NCI-H1048 (cell line): ENCODE measurements around the gene FEV.

Source experiments
- DNase-seq: peaks from one replicate; lab custom pipeline; 2025; lab: John Stamatoyannopoulos, UW

FEV gene

DNA sequence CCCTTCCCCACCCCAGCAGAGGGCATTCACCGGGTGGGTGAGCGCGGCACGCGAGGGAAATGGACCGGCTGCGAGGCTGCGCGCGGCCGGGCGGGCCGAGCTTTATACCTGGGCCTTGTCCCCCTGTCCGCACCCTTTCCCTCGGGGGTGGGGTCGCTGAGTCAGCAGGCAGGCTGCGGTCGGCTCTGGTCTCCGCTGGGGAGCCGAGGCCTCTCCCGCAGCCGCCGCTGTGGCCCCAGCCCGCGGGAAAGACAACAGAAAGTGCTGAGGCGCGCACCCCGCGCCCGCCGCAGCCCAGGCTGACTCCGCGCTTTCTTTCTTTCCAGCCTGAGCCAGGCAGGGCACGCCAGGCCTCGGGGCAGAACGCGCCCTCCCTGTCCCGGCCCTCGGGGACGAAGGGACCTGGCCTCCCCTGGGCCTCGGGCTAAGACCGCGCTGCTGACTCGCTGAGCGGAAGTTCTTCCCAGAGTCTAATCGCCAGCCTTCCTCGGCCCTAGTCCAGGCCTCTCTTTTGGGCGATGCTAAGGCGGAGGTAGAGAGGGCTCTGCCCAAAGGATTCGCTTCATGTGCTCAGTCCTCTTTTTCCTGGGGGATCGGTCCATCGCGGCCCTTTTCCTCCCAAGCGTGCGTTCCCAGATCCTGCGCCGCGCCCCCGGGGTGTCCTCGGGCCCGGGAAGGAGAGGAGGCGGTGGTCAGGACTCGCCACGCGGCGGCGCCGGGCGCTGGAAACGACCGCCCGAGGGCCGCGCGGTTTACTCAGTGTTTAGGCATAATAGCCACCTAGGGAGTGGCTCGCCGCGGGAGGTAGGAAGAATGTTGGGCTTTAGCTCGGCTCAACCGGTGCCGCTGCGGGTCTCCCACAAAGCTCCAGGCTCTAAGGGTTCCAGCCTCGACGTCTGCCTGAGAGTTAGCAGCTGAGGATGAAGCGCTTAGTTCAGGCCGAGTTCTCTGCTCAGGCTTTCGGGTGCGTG lies 8.6 kb upstream of the FEV start, which contains the start of gene CRYBA2:
TSS of gene CRYBA2 (minus strand) at position 78 of the 971 bp plus-strand sequence. CDS start 246 bp downstream, outside the sequence.
- no peak for DNase-seq

GRCh38 chr2:218992703-218993344 lies 7.8 kb upstream of the FEV start:
- DNase-seq = no peak

DNA sequence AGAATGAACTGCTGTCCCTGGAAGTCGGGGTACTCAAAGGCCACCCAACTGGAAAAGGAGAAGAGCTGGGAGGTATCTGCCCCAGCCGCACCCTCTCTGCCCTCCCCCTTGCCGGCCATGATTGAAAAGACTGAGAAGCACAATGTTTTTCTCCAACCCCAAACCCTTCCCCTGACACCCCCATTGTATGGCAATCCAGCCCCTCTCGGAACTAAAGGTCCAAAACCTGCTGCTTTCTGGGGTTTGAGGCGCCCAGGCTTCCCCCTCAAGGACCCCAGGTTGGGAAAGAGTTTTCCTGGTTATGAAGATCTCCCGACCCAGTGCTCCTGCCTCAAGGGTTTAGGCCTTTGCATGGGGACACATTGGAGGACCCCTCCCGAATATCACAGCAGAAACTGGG lies 7.2 kb upstream of the FEV start:
- no peak for DNase-seq

DNA sequence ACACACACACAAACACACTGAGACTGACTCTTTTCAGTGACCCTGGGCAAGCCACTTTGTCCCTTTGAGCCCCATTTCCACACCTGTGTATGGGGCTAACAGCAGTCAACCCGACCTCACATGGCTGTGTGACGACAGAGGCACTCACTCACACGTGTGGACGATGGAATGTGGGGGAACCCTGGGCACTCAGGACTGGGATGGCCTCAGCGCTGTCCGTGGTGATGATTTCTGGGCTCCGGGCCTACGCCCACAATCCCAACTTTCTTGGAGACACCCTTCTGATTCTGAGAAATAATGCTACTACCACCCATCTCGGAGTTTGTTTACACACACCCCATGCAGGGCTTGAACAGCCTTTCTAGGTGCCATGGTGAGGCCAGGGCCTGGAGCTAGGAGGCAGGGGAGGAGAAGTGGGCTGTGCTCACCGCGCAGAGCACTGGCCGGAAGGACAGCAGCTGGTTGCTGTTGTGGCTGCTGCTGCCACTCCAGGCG lies 6.7 kb upstream of the FEV start:
- DNase-seq = no peak

DNA sequence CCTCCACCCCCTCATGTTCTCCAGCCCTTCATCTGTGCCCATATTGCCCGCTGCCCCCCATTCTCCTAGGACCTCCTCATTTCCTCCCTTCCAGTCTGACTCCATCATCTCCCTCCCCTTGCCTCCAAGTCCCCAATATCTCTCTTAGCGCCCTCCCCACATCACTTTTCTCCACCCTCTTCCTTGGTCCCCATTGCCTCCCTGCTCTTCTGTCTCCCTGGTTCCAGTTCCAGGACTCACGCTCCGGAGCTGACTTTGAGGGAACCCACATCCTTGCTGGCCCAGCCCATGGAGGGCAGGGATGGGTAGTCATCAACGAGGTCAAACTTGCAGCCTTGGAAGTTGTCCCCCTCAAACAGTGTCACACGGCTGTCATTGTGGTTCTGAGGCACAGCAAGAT lies 5.6 kb upstream of the FEV start:
- DNase-seq = no peak

- DNase-seq = no peak
Measured at GRCh38 chr2:218990052-218990451, 5.1 kb upstream of the FEV start.

GRCh38 chr2:218988650-218989049 lies 3.7 kb upstream of the FEV start:
- DNase-seq = no peak

GRCh38 chr2:218988164-218988563 lies 3.2 kb upstream of the FEV start:
- no peak for DNase-seq

- DNase-seq = no peak
Measured at GRCh38 chr2:218986148-218986761, 1.3 kb upstream of the FEV start.

DNA sequence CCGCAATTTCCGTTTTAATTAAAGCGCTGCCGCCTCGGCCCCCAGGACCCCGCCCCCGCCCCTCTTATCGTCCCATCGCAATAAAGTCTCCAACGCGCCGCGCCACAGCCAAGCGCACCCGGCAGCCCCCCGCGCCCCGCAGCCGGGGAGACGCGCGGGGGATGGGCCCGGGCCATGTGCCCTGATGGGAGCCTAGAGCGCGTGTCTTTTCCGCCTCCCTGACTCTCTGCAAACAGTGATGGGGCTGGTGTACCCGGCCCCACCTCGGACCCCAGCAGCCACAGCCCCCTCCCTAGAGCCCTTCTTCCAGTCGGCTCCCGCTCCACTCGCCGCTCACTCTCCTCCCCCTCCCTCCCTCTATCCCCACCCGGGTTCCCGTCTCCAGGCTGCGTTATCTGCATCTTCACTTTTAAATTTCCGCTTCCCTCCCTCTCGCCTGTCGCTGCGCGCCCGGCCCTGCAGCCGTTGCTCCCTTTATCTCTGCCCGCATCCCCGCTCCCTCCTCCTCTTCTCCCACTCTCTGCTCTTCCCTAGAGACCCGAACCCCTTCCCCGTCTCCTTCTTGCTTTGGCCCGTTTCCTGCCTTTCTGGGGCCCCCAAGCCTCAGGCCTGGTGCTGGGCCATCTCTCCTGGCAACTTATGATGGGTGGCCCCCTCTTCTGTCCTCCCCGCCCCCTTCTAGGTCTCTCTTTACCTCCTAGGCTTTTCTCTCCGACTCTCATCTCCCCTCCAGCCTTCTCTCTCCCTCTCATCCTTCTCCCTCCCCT lies 524 bp upstream of the FEV start:
- DNase-seq = no peak

- DNase-seq = no peak
Measured at GRCh38 chr2:218984239-218985020, 554 bp downstream of the FEV start.

GRCh38 chr2:218983934-218984238 lies 1.1 kb downstream of the FEV start:
- DNase-seq = no peak

GRCh38 chr2:218983263-218983933 lies 1.6 kb downstream of the FEV start:
- DNase-seq = no peak

DNA sequence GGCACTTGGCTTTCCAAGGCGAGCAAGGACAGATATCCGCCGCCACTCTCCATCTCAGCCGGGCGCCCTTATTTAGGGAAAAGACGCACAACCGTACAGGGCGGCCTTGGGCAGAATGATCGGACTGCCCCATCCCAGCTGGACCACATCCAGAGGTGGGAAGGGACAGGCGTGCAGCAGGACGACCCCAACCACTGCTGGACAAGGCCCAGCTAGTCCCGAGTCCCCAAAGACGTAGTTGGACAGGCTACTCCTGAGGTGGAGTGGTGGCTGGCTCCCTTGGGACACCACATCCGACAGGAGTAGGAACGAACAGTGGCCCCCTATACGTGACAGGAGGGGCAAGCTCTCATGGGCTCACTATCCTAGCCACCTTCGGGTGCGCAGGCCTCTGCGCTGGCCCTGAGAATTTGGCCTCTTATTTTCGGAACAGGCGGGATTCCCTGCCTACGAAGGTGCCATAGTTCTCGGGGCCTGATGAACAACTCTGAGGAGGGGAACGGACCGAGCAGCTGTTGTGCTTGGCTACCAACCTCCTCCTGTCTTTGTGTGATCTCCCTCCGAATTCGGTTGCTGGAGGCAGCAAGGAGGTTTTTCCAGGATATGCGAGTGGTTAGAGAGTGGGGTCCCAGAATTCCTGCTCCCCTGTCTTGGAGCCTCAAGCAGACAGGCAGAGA lies 2.3 kb downstream of the FEV start:
- DNase-seq = no peak

GRCh38 chr2:218981881-218982585 lies 3.0 kb downstream of the FEV start:
- no peak for DNase-seq

DNA sequence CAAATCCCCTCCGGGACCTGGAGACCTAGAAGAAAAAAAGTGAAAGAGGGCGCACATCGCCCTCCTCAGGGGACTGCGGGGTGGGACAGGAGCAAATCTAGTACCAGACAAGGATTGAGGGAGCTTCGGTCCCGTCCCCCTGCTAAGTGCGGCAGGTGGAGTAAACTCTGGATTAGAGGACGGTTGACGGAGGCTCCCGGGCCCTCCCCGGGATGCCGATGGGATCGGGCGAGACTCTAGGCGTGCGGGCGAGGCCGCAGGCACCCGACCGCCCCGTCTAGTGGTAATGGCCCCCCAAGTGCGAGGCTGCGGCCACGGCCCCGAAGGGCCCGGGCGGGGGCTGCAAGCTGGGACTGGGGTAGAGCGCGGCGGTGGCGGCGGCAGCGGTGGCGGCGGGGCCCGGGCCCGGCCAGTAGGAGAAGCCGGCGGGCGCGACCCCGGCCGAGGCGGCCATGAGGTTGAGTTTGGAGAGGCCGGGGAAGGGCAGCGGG lies 3.5 kb downstream of the FEV start:
- DNase-seq = no peak

GRCh38 chr2:218980735-218981389 lies 4.1 kb downstream of the FEV start:
- no peak for DNase-seq

DNA sequence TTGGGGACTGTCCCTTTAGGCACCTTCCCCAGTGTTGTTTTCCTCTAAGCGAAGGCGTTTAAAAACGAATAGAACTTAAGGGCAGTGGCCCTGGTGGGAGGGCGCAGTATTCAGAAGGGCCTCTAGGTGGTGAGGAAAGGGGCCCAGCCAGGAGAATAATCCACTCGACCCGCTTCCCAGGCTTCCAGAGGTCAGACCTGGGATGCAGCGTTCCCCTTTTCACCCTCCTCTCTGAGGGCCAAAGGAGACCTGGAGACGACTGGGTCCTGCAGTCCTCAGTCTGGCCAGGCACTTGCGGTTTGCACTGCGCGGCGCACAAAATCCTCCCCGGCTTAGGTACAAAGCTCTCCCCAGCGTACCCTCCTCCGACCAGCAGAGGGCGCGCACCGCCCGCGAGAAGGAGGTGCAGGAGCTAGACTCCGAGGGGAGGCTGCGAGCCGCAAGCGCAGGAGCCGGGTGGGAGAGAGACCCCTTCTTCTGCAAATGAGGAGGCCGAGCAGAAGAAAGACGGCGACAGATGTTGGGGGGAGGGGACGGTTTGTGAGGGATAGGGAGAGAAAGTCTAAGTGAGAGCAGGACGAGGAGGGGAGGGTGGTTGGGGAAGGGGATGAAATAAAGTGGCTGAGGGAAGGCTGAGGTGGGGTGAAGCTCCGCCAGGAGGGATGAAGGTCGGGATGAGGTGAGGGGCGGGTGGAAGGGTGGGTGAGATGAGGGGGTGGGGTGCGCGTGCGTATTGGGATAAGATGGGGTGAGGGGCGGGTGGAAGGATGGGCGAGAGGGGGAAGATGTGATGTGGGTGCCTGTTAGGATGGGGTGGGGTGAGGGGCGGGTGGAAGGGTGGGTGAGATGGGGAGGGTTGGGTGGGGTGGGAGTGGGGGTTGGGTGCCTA lies 4.9 kb downstream of the FEV start:
- peak; percentile 34 for DNase-seq
